ENCODE measurements around the gene MAML3.

Gene MAML3

GRCh38 chr4:139865537-139865936 lies 288.4 kb downstream of the MAML3 start:
- Histone ChIP-seq H3K4me1 (ENCODE audit: insufficient read depth, low read length) (no peaks in the 10 kb centered on the region), H3K9ac (ENCODE audit: low read depth, low read length) (no peak overlapping the region), H3K36me3 (ENCODE audit: insufficient read depth, low read length) (no peaks in the 10 kb centered on the region), H3K9me3 (ENCODE audit: control insufficient read depth, insufficient read depth, low read length) (no peaks in the 10 kb centered on the region)

- Histone ChIP-seq H3K4me1 (ENCODE audit: insufficient read depth, low read length) (no peaks in the 10 kb centered on the region), H3K9ac (ENCODE audit: low read depth, low read length) (no peak overlapping the region), H3K9me3 (ENCODE audit: control insufficient read depth, insufficient read depth, low read length) (no peaks in the 10 kb centered on the region), H3K36me3 (ENCODE audit: insufficient read depth, low read length) (no peaks in the 10 kb centered on the region)
Measured at GRCh38 chr4:139863531-139863930, 290.5 kb downstream of the MAML3 start.

GRCh38 chr4:139861471-139861870 lies 292.5 kb downstream of the MAML3 start:
- no peaks in the 10 kb centered on the region for H3K9me3 ChIP-seq (ENCODE audit: control insufficient read depth, insufficient read depth, low read length)
- H3K36me3 ChIP-seq (ENCODE audit: insufficient read depth, low read length): no peaks in the 10 kb centered on the region
- no peak overlapping the region for H3K9ac ChIP-seq (ENCODE audit: low read depth, low read length)
- H3K4me1 ChIP-seq (ENCODE audit: insufficient read depth, low read length): peaks cover 5% of the 10 kb centered on the region

GRCh38 chr4:139860435-139861024 lies 293.5 kb downstream of the MAML3 start:
- H3K36me3 ChIP-seq (ENCODE audit: insufficient read depth, low read length): no peaks in the 10 kb centered on the region
- no peak overlapping the region for H3K9ac ChIP-seq (ENCODE audit: low read depth, low read length)
- H3K9me3 ChIP-seq (ENCODE audit: control insufficient read depth, insufficient read depth, low read length): no peaks in the 10 kb centered on the region
- H3K4me1 ChIP-seq (ENCODE audit: insufficient read depth, low read length): peaks cover 5% of the 10 kb centered on the region

- H3K4me1 ChIP-seq (ENCODE audit: insufficient read depth, low read length): peaks cover 6% of the 10 kb centered on the region
- no peaks in the 10 kb centered on the region for H3K36me3 ChIP-seq (ENCODE audit: insufficient read depth, low read length)
- H3K9ac ChIP-seq (ENCODE audit: low read depth, low read length): no peak overlapping the region
- H3K9me3 ChIP-seq (ENCODE audit: control insufficient read depth, insufficient read depth, low read length): no peaks in the 10 kb centered on the region
Measured at GRCh38 chr4:139859876-139860275, 294.1 kb downstream of the MAML3 start.

- no peaks in the 10 kb centered on the region for H3K9me3 ChIP-seq (ENCODE audit: control insufficient read depth, insufficient read depth, low read length)
- H3K9ac ChIP-seq (ENCODE audit: low read depth, low read length): no peak overlapping the region
- H3K4me1 ChIP-seq (ENCODE audit: insufficient read depth, low read length): peaks cover 14% of the 10 kb centered on the region
- H3K36me3 ChIP-seq (ENCODE audit: insufficient read depth, low read length): no peaks in the 10 kb centered on the region
Measured at GRCh38 chr4:139858436-139859205, 295.4 kb downstream of the MAML3 start.

GRCh38 chr4:139857977-139858376 lies 296.0 kb downstream of the MAML3 start:
- Histone ChIP-seq H3K9me3 (ENCODE audit: control insufficient read depth, insufficient read depth, low read length) (no peaks in the 10 kb centered on the region), H3K4me1 (ENCODE audit: insufficient read depth, low read length) (peaks cover 14% of the 10 kb centered on the region), H3K9ac (ENCODE audit: low read depth, low read length) (no peak overlapping the region), H3K36me3 (ENCODE audit: insufficient read depth, low read length) (no peaks in the 10 kb centered on the region)

GRCh38 chr4:139857021-139857420 lies 297.0 kb downstream of the MAML3 start:
- no peaks in the 10 kb centered on the region for H3K9me3 ChIP-seq (ENCODE audit: control insufficient read depth, insufficient read depth, low read length)
- no peaks in the 10 kb centered on the region for H3K36me3 ChIP-seq (ENCODE audit: insufficient read depth, low read length)
- peaks cover 14% of the 10 kb centered on the region for H3K4me1 ChIP-seq (ENCODE audit: insufficient read depth, low read length)
- no peak overlapping the region for H3K9ac ChIP-seq (ENCODE audit: low read depth, low read length)

GRCh38 chr4:139854668-139855403 lies 299.1 kb downstream of the MAML3 start:
- Histone ChIP-seq H3K9ac (ENCODE audit: low read depth, low read length) (no peak overlapping the region), H3K4me1 (ENCODE audit: insufficient read depth, low read length) (peaks cover 14% of the 10 kb centered on the region), H3K36me3 (ENCODE audit: insufficient read depth, low read length) (no peaks in the 10 kb centered on the region), H3K9me3 (ENCODE audit: control insufficient read depth, insufficient read depth, low read length) (no peaks in the 10 kb centered on the region)

GRCh38 chr4:139853309-139853708 lies 300.7 kb downstream of the MAML3 start:
- Histone ChIP-seq H3K4me1 (ENCODE audit: insufficient read depth, low read length) (peaks cover 14% of the 10 kb centered on the region), H3K36me3 (ENCODE audit: insufficient read depth, low read length) (no peaks in the 10 kb centered on the region), H3K9me3 (ENCODE audit: control insufficient read depth, insufficient read depth, low read length) (no peaks in the 10 kb centered on the region), H3K9ac (ENCODE audit: low read depth, low read length) (no peak overlapping the region)

GRCh38 chr4:139852612-139853269 lies 301.2 kb downstream of the MAML3 start:
- peaks cover 16% of the 10 kb centered on the region for H3K4me1 ChIP-seq (ENCODE audit: insufficient read depth, low read length)
- no peak overlapping the region for H3K9ac ChIP-seq (ENCODE audit: low read depth, low read length)
- H3K9me3 ChIP-seq (ENCODE audit: control insufficient read depth, insufficient read depth, low read length): no peaks in the 10 kb centered on the region
- no peaks in the 10 kb centered on the region for H3K36me3 ChIP-seq (ENCODE audit: insufficient read depth, low read length)

GRCh38 chr4:139851639-139852038 lies 302.3 kb downstream of the MAML3 start:
- Histone ChIP-seq H3K9me3 (ENCODE audit: control insufficient read depth, insufficient read depth, low read length) (no peaks in the 10 kb centered on the region), H3K9ac (ENCODE audit: low read depth, low read length) (no peak overlapping the region), H3K36me3 (ENCODE audit: insufficient read depth, low read length) (no peaks in the 10 kb centered on the region), H3K4me1 (ENCODE audit: insufficient read depth, low read length) (peaks cover 17% of the 10 kb centered on the region)

- H3K9ac ChIP-seq (ENCODE audit: low read depth, low read length): no peak overlapping the region
- H3K36me3 ChIP-seq (ENCODE audit: insufficient read depth, low read length): no peaks in the 10 kb centered on the region
- H3K9me3 ChIP-seq (ENCODE audit: control insufficient read depth, insufficient read depth, low read length): no peaks in the 10 kb centered on the region
- H3K4me1 ChIP-seq (ENCODE audit: insufficient read depth, low read length): peaks cover 17% of the 10 kb centered on the region
Measured at GRCh38 chr4:139851133-139851532, 302.9 kb downstream of the MAML3 start.

GRCh38 chr4:139849219-139849618 lies 304.8 kb downstream of the MAML3 start:
- Histone ChIP-seq H3K9me3 (ENCODE audit: control insufficient read depth, insufficient read depth, low read length) (no peaks in the 10 kb centered on the region), H3K9ac (ENCODE audit: low read depth, low read length) (no peak overlapping the region), H3K36me3 (ENCODE audit: insufficient read depth, low read length) (no peaks in the 10 kb centered on the region), H3K4me1 (ENCODE audit: insufficient read depth, low read length) (peaks cover 11% of the 10 kb centered on the region)
